ENCODE results near the gene PRELID3B. TPM values are rescaled to one million over a fixed set of nuclear protein-coding genes. Genes with fewer than 3 reads are reported as not detected.

The PRELID3B gene
- total and polyA plus RNA-seq, 2 of the 13 experiments (the other 11 are each of a cell fraction or from before 2014, with no cell fraction given) = 23.3 to 42.6 TPM

- TF ChIP-seq ZNF138 (CRISPR knock-in tag; IDR thresholded peaks at IDR 0.05; ENCODE audit: low read depth) = no peak
- TF ChIP-seq SNRNP70 (IDR thresholded peaks at IDR 0.05; ENCODE audit: low read depth, low read length) = no peak
- no peak for TF ChIP-seq DRAP1 (CRISPR knock-in tag; IDR thresholded peaks at IDR 0.05)
- TF ChIP-seq, protein P1, sequence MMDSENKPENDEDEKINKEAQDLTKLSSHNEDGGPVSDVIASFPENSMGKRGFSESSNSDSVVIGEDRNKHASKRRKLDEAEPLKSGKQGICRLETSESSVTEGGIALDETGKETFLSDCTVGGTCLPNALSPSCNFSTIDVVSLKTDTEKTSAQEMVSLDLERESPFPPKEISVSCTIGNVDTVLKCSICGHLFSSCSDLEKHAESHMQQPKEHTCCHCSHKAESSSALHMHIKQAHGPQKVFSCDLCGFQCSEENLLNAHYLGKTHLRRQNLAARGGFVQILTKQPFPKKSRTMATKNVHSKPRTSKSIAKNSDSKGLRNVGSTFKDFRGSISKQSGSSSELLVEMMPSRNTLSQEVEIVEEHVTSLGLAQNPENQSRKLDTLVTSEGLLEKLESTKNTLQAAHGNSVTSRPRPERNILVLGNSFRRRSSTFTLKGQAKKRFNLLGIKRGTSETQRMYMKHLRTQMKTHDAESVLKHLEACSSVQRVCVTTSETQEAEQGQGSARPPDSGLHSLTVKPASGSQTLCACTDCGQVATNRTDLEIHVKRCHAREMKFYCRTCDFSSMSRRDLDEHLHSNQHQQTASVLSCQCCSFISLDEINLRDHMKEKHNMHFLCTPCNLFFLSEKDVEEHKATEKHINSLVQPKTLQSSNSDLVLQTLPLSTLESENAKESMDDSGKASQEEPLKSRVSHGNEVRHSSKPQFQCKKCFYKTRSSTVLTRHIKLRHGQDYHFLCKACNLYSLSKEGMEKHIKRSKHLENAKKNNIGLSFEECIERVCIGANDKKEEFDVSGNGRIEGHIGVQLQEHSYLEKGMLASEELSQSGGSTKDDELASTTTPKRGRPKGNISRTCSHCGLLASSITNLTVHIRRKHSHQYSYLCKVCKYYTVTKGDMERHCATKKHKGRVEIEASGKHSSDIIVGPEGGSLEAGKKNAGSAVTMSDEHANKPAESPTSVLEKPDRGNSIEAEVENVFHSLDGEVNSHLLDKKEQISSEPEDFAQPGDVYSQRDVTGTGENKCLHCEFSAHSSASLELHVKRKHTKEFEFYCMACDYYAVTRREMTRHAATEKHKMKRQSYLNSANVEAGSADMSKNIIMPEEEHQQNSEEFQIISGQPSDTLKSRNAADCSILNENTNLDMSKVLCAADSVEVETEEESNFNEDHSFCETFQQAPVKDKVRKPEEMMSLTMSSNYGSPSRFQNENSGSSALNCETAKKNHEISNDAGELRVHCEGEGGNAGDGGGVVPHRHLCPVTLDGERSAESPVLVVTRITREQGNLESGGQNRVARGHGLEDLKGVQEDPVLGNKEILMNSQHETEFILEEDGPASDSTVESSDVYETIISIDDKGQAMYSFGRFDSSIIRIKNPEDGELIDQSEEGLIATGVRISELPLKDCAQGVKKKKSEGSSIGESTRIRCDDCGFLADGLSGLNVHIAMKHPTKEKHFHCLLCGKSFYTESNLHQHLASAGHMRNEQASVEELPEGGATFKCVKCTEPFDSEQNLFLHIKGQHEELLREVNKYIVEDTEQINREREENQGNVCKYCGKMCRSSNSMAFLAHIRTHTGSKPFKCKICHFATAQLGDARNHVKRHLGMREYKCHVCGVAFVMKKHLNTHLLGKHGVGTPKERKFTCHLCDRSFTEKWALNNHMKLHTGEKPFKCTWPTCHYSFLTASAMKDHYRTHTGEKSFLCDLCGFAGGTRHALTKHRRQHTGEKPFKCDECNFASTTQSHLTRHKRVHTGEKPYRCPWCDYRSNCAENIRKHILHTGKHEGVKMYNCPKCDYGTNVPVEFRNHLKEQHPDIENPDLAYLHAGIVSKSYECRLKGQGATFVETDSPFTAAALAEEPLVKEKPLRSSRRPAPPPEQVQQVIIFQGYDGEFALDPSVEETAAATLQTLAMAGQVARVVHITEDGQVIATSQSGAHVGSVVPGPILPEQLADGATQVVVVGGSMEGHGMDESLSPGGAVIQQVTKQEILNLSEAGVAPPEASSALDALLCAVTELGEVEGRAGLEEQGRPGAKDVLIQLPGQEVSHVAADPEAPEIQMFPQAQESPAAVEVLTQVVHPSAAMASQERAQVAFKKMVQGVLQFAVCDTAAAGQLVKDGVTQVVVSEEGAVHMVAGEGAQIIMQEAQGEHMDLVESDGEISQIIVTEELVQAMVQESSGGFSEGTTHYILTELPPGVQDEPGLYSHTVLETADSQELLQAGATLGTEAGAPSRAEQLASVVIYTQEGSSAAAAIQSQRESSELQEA (CRISPR knock-in tag; IDR thresholded peaks at IDR 0.05; ENCODE audit: not compliant biosample characterization) = no peak
- TF ChIP-seq, protein P2, sequence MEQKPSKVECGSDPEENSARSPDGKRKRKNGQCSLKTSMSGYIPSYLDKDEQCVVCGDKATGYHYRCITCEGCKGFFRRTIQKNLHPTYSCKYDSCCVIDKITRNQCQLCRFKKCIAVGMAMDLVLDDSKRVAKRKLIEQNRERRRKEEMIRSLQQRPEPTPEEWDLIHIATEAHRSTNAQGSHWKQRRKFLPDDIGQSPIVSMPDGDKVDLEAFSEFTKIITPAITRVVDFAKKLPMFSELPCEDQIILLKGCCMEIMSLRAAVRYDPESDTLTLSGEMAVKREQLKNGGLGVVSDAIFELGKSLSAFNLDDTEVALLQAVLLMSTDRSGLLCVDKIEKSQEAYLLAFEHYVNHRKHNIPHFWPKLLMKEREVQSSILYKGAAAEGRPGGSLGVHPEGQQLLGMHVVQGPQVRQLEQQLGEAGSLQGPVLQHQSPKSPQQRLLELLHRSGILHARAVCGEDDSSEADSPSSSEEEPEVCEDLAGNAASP (CRISPR knock-in tag; IDR thresholded peaks at IDR 0.05; ENCODE audit: borderline replicate concordance) = peak; percentile 55
- TF ChIP-seq, protein P3, sequence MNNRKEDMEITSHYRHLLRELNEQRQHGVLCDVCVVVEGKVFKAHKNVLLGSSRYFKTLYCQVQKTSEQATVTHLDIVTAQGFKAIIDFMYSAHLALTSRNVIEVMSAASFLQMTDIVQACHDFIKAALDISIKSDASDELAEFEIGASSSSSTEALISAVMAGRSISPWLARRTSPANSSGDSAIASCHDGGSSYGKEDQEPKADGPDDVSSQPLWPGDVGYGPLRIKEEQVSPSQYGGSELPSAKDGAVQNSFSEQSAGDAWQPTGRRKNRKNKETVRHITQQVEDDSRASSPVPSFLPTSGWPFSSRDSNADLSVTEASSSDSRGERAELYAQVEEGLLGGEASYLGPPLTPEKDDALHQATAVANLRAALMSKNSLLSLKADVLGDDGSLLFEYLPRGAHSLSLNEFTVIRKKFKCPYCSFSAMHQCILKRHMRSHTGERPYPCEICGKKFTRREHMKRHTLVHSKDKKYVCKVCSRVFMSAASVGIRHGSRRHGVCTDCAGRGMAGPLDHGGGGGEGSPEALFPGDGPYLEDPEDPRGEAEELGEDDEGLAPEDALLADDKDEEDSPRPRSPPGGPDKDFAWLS (CRISPR knock-in tag; IDR thresholded peaks at IDR 0.05; ENCODE audit: borderline replicate concordance) = no peak
- peak; percentile 70 for TF ChIP-seq KMT2B (CRISPR knock-in tag; IDR thresholded peaks at IDR 0.05)
- TF ChIP-seq, protein P4, sequence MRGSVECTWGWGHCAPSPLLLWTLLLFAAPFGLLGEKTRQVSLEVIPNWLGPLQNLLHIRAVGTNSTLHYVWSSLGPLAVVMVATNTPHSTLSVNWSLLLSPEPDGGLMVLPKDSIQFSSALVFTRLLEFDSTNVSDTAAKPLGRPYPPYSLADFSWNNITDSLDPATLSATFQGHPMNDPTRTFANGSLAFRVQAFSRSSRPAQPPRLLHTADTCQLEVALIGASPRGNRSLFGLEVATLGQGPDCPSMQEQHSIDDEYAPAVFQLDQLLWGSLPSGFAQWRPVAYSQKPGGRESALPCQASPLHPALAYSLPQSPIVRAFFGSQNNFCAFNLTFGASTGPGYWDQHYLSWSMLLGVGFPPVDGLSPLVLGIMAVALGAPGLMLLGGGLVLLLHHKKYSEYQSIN (CRISPR knock-in tag; IDR thresholded peaks at IDR 0.05; ENCODE audit: borderline replicate concordance) = no peak
- TF ChIP-seq ZNF7 (CRISPR knock-in tag; IDR thresholded peaks at IDR 0.05) = no peak
Measured at GRCh38 chr20:59042151-59042795, at the start of gene PRELID3B (continued).

Measured in HepG2 (cell line).